Measurements from ENCODE around the gene MYLIP.
A peak's percentile ranks its signal among the peaks of the same experiment; 100 is the strongest.

The MYLIP gene

GRCh38 chr6:16108921-16109658 lies 19.8 kb upstream of the MYLIP start:
- peak; percentile 63 for DNase-seq

- no peak for DNase-seq
Measured at GRCh38 chr6:16109659-16110305, 19.1 kb upstream of the MYLIP start.

DNA sequence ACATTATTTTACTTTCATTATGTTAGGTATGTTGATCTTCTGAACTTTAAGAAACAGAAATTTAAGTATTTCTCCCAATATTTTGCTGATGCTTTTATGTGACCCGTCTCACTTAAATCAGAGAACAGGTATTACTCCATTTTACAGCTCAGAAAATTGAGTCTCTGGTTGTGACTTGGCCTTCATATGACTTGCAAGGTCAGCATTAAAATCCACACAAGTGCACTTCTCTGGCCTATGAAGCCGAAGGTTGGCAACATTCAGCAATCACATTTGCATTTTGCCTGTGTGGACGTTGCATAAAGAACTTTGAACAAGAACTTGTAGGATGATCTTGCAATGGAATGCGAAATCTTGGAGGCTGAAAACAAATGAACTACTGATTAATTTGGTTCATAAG lies 10.1 kb upstream of the MYLIP start:
- no peak for DNase-seq

DNA sequence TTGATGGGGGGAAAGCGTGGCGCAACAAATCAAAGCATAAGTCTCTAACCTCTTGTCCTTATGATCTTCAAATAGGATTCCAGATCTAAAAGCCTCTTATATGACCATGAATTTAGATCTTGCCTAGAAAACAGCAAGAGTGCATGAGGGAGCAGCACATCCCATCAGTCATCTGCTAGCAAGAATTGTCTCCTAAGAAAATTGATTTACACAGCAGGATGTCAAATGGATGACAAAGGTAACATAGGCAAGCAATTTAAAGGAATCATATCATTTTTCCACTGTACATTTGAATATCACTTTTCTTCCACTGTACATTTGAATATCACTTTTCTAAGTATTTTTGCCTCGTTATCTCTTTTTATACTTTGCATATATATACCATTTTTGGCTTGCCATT lies 7.5 kb upstream of the MYLIP start:
- no peak for DNase-seq

DNA sequence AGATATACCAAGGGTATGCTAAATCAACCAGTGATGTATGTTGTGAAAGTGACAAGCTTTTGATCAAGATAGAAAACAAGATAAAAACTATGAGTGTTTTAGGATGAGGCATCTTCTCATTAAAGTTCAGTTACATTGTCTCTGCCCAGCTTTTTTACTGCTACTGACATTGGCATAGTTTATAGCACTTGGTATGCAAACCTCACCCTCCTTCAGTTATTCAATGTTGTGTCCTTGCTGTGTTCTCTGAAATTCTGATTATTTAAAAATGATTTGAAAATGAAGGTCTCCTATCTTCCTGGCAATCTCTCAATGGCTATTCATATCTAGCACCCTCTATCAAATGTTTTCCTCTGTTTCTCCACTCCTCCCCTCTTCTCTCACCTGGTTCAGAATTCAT lies 6.7 kb upstream of the MYLIP start:
- DNase-seq: no peak

GRCh38 chr6:16124198-16125180 lies 4.4 kb upstream of the MYLIP start:
- no peak for DNase-seq

DNA sequence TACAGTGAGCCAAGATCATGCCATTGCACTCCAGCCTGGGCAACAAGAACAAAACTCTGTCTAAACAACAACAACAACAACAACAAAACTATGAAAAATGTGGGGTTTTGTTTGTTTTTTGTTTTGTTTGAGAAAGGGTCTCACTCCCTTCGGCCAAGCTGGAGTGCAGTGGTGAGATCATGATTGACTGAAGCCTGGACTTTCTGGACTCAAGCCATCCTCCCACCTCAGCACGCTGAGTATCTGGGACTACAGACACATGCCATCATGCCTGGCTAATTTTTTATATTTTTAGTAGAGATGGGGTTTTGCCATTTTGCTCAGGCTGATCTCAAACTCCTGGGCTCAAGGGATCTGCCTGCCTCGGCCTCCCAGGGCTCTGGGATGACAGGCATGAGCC lies 2.8 kb upstream of the MYLIP start:
- DNase-seq: no peak

GRCh38 chr6:16126861-16127260 lies 2.0 kb upstream of the MYLIP start:
- no peak for DNase-seq

DNA sequence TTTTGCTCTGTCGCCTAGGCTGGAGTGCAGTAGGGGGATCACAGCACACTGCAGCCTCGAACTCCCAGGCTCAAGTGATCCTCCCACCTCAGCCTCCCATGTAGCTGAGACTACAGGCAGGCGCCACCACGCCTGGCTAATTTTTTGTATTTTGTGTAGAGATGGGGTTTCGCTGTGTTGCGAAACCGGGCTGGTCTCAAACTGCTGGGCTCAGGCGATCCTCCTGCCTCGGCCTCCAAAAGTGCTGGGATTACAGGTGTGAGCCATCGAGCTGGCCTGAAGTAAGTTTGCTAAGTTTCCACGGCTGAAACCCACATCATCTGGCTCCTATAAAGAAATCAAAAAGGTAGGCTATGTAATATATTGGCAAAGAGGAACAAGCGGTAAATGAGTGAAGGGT lies 1.4 kb upstream of the MYLIP start:
- no peak for DNase-seq

DNA sequence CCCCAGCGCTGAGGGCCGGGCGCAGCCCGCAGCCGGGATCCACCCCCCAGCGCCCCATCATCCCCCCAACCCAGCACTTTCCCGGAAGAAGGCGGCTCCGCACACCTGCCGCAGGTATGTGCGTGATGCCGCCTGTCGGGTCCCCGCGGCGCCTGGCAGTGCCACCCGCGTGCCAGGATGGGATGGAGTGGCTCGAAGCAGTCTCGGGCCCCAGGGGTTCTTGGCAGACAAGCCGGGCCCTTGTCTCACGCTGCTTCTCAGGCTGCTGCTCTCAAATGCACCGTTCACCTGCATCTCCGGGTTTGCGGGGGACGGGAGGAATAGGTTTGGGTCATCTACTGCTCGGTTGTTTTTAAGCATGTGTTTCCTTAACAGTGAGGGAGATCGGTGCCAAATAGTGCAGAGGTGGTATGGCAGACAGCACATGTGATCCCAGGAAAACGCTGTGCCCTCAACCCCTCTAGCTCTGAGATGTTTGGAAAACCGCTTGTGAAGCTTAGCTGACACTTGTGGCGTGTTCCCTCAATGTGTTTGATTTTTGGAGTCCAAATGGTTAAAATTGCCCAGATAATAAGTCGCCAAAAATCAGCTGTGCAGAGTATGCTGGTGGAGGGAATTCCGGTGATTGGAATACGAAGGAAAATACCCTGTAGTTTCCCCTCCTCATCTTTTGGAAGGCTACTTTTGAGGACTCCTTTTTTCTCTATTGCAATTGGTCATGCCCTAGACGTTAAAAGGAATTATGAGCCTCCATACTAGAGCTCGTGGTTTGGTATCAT lies 926 bp downstream of the MYLIP start:
- DNase-seq: peak; percentile 41

DNA sequence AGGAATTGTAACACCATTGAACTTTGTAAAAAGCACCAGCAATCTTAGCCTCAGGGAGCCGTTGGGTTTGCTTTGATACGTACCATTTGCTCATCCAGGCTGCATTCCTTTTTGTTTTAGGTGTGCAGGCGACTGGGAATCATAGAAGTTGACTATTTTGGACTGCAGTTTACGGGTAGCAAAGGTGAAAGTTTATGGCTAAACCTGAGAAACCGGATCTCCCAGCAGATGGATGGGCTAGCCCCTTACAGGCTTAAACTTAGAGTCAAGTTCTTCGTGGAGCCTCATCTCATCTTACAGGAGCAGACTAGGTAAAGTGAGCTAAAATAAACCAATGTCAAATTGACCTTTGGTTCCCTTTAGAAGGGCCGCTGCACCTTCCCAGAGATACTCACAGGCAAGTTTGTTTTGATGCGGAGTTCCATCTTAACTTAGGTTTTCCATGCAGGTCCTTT lies 1.6 kb downstream of the MYLIP start:
- DNase-seq: no peak

- DNase-seq: peak; percentile 93
Measured at GRCh38 chr6:16130932-16131387, 2.1 kb downstream of the MYLIP start.

- DNase-seq: peak; percentile 22
Measured at GRCh38 chr6:16132909-16133308, 4.0 kb downstream of the MYLIP start.

DNA sequence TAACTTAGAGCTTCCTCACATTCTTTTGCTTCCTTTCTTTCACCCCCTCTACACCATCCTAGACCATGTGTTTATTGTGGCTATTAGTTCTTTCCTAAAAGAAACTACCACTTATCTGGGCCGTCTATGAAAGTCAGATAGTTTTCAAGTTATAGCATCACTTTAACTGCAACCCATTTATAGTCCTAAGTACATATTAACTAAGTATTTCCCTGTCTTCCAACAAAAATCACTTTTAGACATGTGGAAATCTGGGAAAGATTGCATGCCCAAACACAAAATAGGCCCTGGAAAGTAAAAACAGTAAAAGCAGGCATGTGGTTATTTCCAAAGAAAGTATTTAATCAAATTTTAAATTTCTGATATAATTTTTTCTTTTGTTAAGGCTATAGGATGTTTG lies 5.5 kb downstream of the MYLIP start:
- DNase-seq: no peak

- no peak for DNase-seq
Measured at GRCh38 chr6:16135066-16135465, 6.2 kb downstream of the MYLIP start.

GRCh38 chr6:16136091-16136490 lies 7.2 kb downstream of the MYLIP start:
- no peak for DNase-seq

GRCh38 chr6:16136621-16137450 lies 8.0 kb downstream of the MYLIP start:
- no peak for DNase-seq

- no peak for DNase-seq
Measured at GRCh38 chr6:16137451-16137801, 8.5 kb downstream of the MYLIP start.

GRCh38 chr6:16139556-16139955 lies 10.7 kb downstream of the MYLIP start:
- DNase-seq: no peak

GRCh38 chr6:16140607-16141006 lies 11.7 kb downstream of the MYLIP start:
- DNase-seq: no peak

DNA sequence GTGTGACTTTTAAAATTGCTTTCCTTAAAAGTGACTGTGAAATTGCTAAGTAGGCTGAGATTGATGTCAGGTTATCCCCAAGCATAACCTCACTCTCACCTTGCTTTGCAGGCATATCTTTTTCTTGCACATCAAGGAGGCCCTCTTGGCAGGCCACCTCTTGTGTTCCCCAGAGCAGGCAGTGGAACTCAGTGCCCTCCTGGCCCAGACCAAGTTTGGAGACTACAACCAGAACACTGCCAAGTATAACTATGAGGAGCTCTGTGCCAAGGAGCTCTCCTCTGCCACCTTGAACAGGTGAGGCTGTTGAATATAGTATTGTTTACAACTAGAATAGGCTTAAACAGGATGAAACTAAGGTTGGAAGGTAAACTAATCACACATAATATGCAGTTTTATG lies 12.6 kb downstream of the MYLIP start:
- DNase-seq: no peak

DNA sequence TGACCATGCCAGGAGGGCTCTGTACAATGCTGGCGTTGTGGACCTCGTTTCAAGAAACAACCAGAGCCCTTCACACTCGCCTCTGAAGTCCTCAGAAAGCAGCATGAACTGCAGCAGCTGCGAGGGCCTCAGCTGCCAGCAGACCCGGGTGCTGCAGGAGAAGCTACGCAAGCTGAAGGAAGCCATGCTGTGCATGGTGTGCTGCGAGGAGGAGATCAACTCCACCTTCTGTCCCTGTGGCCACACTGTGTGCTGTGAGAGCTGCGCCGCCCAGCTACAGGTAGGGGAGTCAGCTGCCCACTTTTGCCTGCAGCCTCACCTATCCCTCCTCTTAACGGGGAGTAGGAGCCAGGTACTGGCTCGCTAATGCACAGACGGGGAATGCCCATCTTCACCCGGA lies 16.2 kb downstream of the MYLIP start:
- DNase-seq: no peak

Measured in hematopoietic multipotent progenitor cell treated with erythropoietin and hydrocortisone succinate and interleukin-3 and kit ligand, for 4 days (in vitro differentiated cells).